LHCN-M2 (cell line): Measurements from ENCODE around the gene ALG2. TPM values are rescaled to one million over a fixed set of nuclear protein-coding genes. Genes with fewer than 3 reads are reported as not detected.

ENCODE experiments used
- DNase-seq: peaks from one replicate; pipeline ENCODE4 v3.0.0-alpha.2; 2012; ENCODE audit warnings: low read depth
- total RNA-seq: library from RNA; depleted of rRNA; stranded (reverse); fragments of >200 nt; gene quantifications from 2 replicates; pipeline ENCODE4 v1.2.3, GENCODE V29; 2014; rRNA removed

Gene ALG2
- total RNA-seq, 1 experiment from 2014 or later = 35.4 TPM

DNA sequence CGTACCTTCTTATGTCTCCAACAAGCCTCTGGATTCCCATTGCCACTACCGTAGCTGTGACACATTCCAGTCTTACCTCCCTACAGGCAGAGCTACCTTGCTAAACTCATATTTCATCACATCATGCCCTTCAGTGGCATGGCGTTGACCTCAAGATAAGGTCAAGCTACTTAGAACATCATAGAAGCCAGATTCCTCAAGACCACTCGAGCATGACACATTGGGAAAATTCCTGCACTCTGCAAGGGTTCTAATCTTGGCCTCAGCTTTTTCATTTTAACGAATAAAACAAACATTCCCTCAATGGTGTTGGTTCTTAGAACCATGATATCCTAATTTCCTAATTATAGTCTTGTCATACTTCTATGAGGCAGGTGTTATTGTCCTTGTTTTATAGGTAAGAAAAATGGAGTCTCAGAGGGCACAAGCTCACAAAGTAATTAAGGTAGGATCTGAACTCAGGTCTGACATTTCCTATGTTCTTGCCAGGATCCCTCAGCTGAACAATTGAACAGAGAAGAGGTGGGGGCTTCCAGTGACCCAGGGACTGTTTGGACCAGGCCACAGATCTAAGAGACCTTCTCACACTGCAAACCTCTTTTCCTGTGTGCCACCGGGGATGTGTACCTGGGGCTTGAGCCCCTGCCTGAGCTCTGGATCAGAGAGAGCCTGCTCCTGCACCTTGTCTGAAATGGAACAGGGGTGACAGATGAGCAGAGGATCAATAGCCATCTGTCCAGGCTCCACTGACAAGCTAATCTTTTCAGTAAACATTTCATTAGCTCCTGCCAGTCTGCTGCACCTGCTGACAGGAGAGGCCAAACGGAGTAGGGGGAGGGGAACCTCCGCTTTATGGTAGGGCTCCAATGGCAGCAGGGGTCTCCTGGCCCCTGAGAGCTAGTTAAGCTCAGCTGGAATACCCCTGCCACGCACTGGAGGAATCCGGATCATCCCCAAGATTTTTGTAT is 49.3 kb downstream of the ALG2 start:
- DNase-seq = no peak

GRCh38 chr9:99171225-99172123 is 50.3 kb downstream of the ALG2 start:
- no peak for DNase-seq

DNA sequence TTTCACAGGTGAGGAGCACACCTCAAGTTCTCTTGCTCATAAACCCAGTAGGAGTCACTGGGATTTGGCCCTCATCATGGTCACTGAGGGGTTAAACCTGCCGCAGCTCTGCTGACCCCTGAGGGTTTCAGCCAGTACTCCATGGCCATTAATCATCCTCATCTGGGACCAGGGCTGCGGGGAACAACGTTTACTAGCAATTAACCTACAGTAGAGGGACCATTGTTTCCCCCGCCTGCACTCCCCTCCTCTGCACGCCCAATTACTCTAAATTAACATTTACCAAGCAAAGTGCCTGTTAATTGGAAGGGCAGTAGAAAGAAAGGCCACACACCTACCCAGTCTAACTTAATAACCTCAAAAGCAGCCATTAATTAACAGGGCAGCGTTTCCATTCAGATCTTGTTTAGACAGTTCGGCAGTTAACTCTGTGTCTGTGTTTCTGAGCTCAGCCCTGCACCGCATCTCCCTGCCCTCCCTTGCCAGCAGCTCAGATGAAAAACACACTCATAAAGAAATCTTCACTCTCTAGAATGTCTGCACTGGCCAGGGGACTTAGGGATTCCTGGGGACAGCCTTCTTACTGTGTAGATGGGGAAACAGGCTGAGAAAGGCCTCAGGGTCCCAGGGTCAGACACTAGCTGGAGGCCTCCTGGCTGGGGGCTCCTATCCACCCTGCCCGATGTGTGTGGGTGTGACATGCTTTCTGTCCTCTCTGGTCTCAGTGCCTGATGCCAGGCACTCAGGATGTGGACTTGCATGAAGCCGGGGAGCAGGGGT is 51.6 kb downstream of the ALG2 start:
- DNase-seq = no peak

GRCh38 chr9:99169086-99169485 is 52.7 kb downstream of the ALG2 start:
- DNase-seq = no peak

- DNase-seq = no peak
Measured at GRCh38 chr9:99167694-99168093, 54.0 kb downstream of the ALG2 start.

- no peak for DNase-seq
Measured at GRCh38 chr9:99167119-99167518, 54.6 kb downstream of the ALG2 start.

Other genes starting within 250 kb of the ALG2 start
- gene TGFBR1, start 116.8 kb downstream of the ALG2 start, total RNA-seq = 53.6 and 58.0 TPM in 2 replicates
- gene SEC61B, start 340 bp upstream of the ALG2 start, total RNA-seq = 98.8 and 109 TPM in 2 replicates